ENCODE data around the gene CCN5. TPM values are rescaled to one million over a fixed set of nuclear protein-coding genes. Genes with fewer than 3 reads are reported as not detected.
"Not testable (repeated sequence)": the region's sequence is repeated elsewhere in the genome, so short reads cannot be mapped to it uniquely, and the experiment has no call there.

Gene CCN5
- total RNA-seq, 1 experiment from 2014 or later, result not detected

DNA sequence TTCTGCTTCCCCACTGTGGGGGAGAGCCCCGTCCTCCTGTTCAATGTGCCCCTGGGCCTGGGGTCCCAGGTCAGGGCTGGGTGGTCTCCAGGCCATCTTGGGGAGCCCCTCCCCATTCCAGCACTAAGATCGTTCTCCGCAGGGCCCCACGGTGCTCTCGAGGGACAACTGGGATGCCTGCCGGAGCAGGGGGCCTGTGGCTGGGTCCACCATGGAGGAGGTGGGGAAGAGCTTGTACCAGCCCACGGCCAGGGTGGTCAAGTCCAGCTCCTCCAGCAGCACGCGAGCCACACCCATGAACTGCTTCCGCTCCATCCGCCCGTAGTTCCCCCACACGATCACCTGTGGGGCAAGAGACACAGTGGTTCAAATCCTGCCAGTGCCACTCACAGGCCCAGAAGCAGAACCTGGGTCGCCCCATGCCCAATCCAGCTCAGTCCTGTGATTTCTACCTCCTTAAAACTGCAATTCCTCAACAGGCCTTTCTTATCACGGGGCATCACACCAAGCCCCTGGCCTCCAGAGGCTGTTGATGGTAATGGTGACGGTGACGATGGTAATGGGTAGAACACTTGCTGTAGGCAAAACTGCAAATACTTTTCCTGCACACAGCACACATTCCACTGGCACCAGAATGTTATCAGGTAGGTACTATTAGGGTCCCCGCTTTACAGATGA lies 41.0 kb downstream of the CCN5 start:
- no peak for DNase-seq (ENCODE audit: low read depth)

- no peak for DNase-seq (ENCODE audit: low read depth)
These were observed 41.8 kb downstream of the CCN5 start for GRCh38 chr20:44756956-44757355.

- no peak for DNase-seq (ENCODE audit: low read depth)
These were observed 43.3 kb downstream of the CCN5 start for GRCh38 chr20:44758247-44759101.

DNA sequence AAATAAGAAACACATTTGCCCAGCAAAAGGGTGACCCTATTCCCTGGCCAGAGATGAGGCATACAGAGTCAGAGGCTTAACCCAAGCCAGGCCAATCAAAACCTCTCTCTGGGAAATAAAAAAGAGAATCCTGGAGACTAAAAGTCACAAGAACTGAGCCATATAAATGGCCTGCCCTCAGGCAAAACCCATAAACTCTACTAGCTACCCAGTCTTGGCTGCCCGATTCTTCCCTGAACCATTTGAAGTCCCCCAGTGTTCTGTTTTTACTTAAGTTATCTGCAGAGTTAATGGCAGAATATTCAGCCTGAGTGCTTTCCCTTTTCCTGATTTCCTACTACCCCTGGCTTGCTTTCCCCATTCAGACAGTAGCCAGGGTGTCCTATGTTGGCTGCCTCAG lies 44.4 kb downstream of the CCN5 start:
- no peak for DNase-seq (ENCODE audit: low read depth)

DNA sequence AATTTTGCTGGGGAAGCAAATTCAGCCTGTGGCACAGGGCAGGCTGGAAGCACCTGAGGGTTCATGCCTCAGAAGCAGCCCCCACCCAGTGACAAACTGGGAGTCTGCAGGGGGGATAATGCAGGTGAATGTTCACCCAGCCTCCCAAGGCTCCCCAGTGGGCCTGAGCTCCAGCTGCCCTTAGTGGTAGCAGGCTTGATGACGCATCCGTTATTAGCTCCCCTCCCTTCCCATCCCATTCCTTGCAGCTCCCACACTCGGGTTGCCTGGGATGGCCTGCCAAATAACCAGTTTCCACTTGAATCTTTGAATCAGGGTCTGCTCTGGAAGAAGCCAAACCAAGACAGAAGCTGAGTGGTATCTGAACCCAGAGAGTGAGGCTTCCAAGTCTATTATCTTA lies 46.3 kb downstream of the CCN5 start:
- no peak for DNase-seq (ENCODE audit: low read depth)

- DNase-seq (ENCODE audit: low read depth), result no peak
These were observed 47.4 kb downstream of the CCN5 start for GRCh38 chr20:44762466-44763140.

- DNase-seq (ENCODE audit: low read depth), result not testable (repeated sequence)
These were observed 48.6 kb downstream of the CCN5 start for GRCh38 chr20:44763798-44764197.

- DNase-seq (ENCODE audit: low read depth), result no peak
These were observed 49.9 kb downstream of the CCN5 start for GRCh38 chr20:44765091-44765490.

DNA sequence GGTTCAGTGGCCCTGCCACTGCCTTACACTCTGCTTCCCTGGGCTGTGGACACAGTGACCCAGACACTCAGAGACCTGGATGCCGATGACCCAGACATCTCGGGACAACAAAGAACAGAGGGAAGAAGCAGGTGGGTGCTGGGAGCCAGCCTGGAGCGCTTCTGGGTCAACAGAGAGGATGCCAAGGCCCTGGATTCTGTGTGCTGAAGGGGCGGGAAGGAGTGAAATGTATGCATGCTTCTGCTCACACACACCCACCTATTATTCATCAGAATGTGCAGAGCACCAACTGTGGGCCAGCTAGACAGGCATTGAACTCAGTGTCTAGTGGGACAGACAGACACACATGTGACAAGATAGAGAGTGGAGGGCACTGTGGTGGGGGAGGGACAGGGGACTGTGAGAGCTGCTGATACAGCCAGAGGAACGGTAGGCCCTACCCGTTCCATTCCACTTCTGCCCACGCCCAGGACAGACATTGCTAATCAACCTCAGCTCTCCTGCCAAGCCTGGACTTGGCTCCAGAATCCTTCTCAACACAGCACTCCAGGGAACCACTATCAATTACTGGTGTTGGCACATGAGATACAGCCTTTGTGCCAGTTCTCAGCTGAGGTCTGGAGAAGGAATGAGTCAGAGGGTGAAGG lies 50.7 kb downstream of the CCN5 start:
- no peak for DNase-seq (ENCODE audit: low read depth)

DNA sequence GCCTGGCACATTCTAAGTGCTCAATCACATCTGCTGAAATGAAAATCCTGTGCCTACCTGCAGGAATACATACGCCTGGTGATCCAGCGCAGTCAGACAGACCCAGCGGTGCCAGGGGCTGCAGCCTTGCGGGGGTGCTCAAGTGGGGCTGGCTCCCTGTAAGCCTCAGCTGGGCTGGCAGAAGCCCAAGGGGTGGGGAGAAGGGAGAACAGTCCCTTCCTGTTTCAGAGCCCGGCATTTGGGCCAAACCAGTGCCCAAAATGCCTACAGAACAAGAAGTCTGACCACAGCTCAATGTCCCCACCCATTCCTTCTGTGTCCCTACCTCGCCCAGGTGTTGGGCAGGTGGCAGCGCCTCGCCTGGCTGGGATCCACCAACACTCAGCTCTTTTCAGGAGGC lies 53.1 kb downstream of the CCN5 start:
- no peak for DNase-seq (ENCODE audit: low read depth)

- no peak for DNase-seq (ENCODE audit: low read depth)
These were observed 53.8 kb downstream of the CCN5 start for GRCh38 chr20:44768854-44769480.

GRCh38 chr20:44769481-44769863 lies 54.3 kb downstream of the CCN5 start:
- DNase-seq (ENCODE audit: low read depth), result no peak

GRCh38 chr20:44770484-44771171 lies 55.5 kb downstream of the CCN5 start:
- no peak for DNase-seq (ENCODE audit: low read depth)

- no peak for DNase-seq (ENCODE audit: low read depth)
These were observed 56.0 kb downstream of the CCN5 start for GRCh38 chr20:44771172-44771535.

GRCh38 chr20:44772636-44773035 lies 57.5 kb downstream of the CCN5 start:
- no peak for DNase-seq (ENCODE audit: low read depth)

- DNase-seq (ENCODE audit: low read depth), result no peak
These were observed 58.1 kb downstream of the CCN5 start for GRCh38 chr20:44773070-44773829.

DNA sequence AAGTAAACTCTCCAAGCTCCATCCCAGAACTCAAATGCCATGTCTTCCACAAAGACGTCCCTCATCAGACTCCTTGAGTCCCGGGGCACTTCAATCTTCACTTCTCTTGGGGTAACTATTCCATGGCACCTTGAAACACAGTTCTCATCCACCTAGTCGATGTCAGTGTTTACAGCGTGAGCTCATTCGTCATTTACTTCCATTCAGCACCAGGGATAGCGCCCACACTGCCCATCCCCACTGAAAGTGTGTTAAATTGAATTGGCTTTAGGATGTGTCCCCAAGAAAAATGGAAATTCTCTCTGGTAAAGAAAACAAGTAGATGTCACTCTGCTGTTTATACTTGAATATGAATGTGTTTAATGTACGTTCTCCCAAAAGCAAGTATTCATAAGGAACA lies 61.8 kb downstream of the CCN5 start:
- DNase-seq (ENCODE audit: low read depth), result peak; percentile 43
